VCaP (cell line): Measurements from ENCODE around the gene IRF1.
A peak's percentile ranks its signal among the peaks of the same experiment; 100 is the strongest.
"Not testable (repeated sequence)": the region's sequence is repeated elsewhere in the genome, so short reads cannot be mapped to it uniquely, and the experiment has no call there.

Experiments
- H3K27ac ChIP-seq: fragments of 450-650 bp; 2 replicates; pipeline ENCODE4 v1.5.1; 2017
- TF ChIP-seq, protein P1 (sequence below): fragments of 450-650 bp; conservative IDR thresholded peaks from 2 replicates; pipeline ENCODE4 v1.5.1; 2017; ENCODE audit warnings: mild to moderate bottlenecking, moderate library complexity

Gene IRF1

DNA sequence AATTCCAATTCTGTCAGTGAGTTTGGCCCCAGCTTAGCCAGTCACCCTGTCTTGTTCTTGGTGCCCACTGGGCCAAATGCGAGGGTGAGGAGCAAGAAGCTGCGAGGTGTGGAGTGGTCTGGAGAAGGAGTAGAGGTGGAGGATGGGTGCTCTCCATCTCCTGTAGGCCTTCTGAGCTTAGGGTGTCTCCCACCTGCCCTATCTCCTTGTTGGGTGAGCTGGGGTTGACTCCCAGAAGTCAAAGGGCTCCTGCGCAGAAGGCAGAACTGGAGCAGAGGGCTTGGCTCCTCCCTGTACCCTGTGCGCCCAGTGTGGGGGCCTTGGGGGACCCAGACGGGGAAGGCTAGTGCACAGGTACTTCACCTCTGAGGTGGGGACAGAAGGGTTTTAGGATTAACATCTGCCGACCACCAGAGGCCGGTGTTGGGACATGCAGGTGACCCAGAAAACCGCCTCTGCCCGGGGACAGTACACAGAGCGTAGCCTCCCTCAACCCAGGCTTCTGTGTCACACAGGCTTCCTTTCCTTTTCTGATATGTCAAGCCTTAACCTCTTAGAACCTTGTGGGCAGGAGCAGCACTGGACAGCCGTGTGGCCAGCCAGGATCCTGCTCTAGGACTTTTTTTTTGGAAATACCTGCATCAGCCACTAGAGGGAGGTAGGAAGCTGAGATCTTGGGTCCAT is 35.9 kb upstream of the IRF1 start:
- peak overlapping the region; percentile 22; the same call in 1 of the 2 replicates for H3K27ac ChIP-seq
- TF ChIP-seq, protein P1, sequence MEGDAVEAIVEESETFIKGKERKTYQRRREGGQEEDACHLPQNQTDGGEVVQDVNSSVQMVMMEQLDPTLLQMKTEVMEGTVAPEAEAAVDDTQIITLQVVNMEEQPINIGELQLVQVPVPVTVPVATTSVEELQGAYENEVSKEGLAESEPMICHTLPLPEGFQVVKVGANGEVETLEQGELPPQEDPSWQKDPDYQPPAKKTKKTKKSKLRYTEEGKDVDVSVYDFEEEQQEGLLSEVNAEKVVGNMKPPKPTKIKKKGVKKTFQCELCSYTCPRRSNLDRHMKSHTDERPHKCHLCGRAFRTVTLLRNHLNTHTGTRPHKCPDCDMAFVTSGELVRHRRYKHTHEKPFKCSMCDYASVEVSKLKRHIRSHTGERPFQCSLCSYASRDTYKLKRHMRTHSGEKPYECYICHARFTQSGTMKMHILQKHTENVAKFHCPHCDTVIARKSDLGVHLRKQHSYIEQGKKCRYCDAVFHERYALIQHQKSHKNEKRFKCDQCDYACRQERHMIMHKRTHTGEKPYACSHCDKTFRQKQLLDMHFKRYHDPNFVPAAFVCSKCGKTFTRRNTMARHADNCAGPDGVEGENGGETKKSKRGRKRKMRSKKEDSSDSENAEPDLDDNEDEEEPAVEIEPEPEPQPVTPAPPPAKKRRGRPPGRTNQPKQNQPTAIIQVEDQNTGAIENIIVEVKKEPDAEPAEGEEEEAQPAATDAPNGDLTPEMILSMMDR, result peak; percentile 91

- TF ChIP-seq, protein P1, result no peak
- H3K27ac ChIP-seq, result no peak overlapping the region
These were observed 34.7 kb upstream of the IRF1 start for GRCh38 chr5:132525299-132525724.

DNA sequence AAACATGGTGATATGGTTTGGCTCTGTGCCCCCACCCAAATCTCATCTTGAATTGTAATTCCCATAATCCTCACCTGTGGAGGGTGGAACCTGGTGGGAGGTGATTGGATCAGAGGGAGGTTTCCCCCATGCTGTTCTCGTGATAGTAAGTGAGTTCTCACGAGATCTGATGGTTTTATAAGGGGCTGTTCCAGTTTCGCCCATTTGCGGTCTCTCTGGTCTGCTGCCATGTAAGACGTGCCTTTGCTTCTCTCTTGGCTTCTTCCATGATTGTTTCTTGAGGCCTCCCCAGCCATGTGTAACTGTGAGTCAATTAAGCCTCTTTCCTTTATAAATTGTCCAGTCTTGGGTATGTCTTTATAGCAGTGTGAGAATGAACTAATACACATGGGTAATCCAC is 34.3 kb upstream of the IRF1 start:
- not testable (repeated sequence) for H3K27ac ChIP-seq

- H3K27ac ChIP-seq, result not testable (repeated sequence)
These were observed 31.5 kb upstream of the IRF1 start for GRCh38 chr5:132522067-132522466.

DNA sequence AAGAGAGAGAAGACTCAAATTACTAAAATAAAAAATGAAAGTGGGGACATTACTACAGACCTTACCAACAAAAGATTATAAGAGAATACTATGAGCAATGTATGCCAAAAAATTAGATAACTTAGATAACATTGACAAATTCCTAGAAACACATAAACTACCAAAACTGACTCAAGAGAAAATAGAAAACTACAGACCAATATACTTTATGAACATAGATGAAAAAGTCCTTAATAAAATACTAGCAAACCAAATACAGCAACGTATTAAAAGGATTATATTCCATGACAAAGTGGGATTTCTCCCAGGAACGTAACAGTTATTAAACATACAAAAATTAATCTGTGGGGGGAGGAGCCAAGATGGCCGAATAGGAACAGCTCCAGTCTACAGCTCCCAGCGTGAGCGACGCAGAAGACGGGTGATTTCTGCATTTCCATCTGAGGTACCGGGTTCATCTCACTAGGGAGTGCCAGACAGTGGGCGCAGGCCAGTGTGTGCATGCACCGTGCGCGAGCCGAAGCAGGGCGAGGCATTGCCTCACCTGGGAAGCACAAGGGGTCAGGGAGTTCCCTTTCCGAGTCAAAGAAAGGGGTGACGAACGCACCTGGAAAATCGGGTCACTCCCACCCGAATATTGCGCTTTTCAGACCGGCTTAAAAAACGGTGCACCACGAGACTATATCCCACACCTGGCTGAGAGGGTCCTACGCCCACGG is 23.2 kb upstream of the IRF1 start:
- not testable (repeated sequence) for H3K27ac ChIP-seq

DNA sequence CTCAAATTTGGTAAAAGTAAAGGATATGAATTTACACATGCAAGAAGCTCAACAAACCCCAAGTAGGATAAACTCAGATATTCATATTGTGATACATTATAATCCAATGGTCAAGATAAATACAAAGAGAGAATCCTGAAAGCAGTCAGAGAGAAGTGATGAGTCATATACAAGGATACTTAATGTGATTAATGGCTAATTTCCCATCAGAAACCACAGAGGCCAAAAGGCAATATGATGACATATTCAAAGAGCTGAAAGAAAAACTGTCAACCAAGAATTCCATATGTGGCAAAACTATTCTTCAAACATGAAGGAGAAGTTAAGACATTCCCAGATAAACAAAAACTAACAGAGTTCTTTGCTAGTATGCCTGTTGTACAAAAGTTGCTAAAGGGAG is 19.5 kb upstream of the IRF1 start:
- TF ChIP-seq, protein P1, result no peak
- H3K27ac ChIP-seq, result no peak overlapping the region

DNA sequence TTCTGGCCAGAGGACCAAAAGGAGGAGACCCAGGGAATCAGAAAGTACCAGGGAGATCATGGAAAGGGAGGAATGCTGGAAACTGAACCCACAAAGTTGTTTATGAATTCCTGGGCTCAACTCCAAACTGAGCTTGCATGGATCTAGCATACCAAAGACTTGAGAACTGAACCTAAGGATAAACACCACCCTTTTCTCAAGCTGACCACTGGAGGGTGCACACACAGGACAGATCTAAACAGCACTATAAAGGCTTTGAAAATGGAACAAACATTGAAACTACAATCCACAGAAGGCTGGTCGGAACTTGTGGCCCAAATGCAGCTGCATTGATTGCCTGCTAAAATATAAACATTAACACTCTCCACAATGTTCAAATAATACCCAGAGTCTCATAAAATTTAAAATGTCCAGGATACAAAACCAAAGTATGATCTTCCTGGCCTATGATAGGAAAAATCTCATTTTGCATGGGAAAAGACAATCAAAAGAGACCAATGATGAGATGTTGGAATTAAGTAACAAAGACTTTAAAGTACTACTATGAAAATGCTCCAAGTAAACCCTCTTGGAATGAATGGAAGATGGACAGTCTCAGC is 15.6 kb upstream of the IRF1 start:
- no peak overlapping the region for H3K27ac ChIP-seq

DNA sequence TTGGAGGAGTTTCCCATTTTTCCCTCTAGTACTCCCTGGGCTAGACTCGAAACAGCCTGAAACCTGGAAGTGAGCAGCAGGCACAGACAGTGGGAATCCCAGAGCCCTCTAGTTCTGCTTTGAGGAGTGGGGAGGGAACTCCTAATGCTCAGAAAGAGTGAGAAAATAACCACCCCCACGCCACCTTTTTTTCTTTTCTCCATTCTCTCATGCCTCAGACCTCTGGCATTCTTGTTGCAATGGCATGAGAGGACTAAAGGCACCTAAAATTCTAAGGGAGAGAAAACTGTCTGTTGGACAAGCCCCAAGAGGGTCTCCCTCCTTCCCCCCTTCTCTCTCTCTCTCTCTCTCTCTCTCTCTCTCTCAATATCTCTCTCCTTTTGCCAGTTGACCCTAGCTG is 15.1 kb upstream of the IRF1 start:
- no peak overlapping the region for H3K27ac ChIP-seq
- TF ChIP-seq, protein P1, result no peak

More for the DNA sequence above, 15.6 kb upstream of the IRF1 start:
- TF ChIP-seq, protein P1, result peak; percentile 76

DNA sequence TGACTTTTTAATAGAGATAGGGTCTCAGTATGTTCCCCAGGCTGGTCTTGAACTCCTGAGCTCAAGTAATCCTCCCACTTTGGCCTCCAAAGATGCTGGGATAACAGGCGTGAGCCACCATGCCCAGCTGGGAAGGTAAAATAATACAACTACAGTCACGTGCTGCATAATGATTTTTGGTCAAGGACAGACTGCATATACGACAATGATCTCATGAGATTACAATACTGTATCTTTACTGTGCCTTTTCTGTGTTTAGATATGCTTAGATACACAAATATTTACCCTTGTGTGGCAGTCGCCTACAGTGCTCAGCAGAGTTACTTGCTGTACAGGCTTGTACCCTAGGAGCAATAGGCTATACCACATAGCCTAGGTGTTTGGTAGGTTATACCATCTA is 14.2 kb upstream of the IRF1 start:
- H3K27ac ChIP-seq, result no peak overlapping the region; the same call in 1 of the 2 replicates
- TF ChIP-seq, protein P1, result no peak
